Astrocyte of the spinal cord (primary cell): ENCODE data around the gene FGF22.
A peak's percentile ranks its signal among the peaks of the same experiment; 100 is the strongest.

ENCODE experiments used
- DNase-seq: peaks from one replicate; pipeline ENCODE4 v3.0.0; 2011; ENCODE audit warnings: low read depth, low spot score
- H3K4me3 ChIP-seq: 2 replicates; pipeline ENCODE4 v1.5.1; 2011; ENCODE audit warnings: low read depth, mild to moderate bottlenecking, low read length, moderate library complexity
- CTCF ChIP-seq: IDR thresholded peaks from 2 replicates; pipeline ENCODE4 v1.5.1; 2012; ENCODE audit warnings: low read depth, mild to moderate bottlenecking, low read length, inconsistent platforms
- in situ Hi-C: cut with HindIII; loops from 2 replicates; pipeline ENCODE4 v1.10.0; 2017; ENCODE audit warnings: low sequenced_read_pairs

The FGF22 gene

GRCh38 chr19:629961-630714, 9.5 kb upstream of the FGF22 start:
- TF ChIP-seq CTCF: no peak
- H3K4me3 ChIP-seq: no peak overlapping the region
- in situ Hi-C loops: no loop called here
- DNase-seq: no peak

GRCh38 chr19:632579-633067, 7.1 kb upstream of the FGF22 start:
- in situ Hi-C loops: no loop called here
- H3K4me3 ChIP-seq: peak overlapping the region; percentile 78
- DNase-seq: peak; percentile 66
- TF ChIP-seq CTCF: no peak

- H3K4me3 ChIP-seq: peak within 1 kb of the TSS; percentile 83
- in situ Hi-C loops: no loop called here
- peak; percentile 99 for DNase-seq
- TF ChIP-seq CTCF: no peak
These were observed 6.5 kb upstream of the FGF22 start, which contains the start of gene POLRMT for GRCh38 chr19:633068-633785. Gene POLRMT (minus strand): TSS chr19:633537. CDS start chr19:633512, 25 bp downstream.

- no peak for TF ChIP-seq CTCF
- no peak for DNase-seq
- peak overlapping the region; percentile 83 for H3K4me3 ChIP-seq
- in situ Hi-C loops: no loop called here
These were observed 5.7 kb upstream of the FGF22 start for GRCh38 chr19:633786-634639.

GRCh38 chr19:634975-635652, 4.6 kb upstream of the FGF22 start:
- in situ Hi-C loops: no loop called here
- no peak for TF ChIP-seq CTCF
- no peak overlapping the region for H3K4me3 ChIP-seq
- DNase-seq: no peak

GRCh38 chr19:638906-639252, 800 bp upstream of the FGF22 start:
- TF ChIP-seq CTCF: no peak
- DNase-seq: no peak
- peak overlapping the region; percentile 48 for H3K4me3 ChIP-seq
- in situ Hi-C loops: no loop called here
